ENCODE results near the gene LAIR2.

DNA sequence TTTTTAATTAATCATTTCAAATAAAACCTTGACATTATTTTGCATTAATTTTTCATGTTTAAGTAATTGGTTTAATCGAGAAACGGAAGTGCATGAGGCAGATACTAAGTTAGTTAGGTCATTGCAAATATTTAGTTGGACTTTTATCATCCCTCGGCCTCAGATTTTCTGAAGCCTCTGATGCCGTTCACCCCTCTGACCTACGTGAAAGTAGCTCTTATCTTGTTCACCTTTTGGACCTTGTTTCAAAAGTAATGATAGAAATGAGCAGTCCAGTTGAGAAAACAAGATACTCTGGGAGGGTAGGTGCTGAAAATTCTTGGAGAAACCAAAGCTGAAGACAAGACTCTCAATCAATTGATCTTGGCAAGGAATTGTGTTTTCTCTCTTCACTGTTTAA, 23.0 kb downstream of the LAIR2 start:
- TF ChIP-seq, protein P1, sequence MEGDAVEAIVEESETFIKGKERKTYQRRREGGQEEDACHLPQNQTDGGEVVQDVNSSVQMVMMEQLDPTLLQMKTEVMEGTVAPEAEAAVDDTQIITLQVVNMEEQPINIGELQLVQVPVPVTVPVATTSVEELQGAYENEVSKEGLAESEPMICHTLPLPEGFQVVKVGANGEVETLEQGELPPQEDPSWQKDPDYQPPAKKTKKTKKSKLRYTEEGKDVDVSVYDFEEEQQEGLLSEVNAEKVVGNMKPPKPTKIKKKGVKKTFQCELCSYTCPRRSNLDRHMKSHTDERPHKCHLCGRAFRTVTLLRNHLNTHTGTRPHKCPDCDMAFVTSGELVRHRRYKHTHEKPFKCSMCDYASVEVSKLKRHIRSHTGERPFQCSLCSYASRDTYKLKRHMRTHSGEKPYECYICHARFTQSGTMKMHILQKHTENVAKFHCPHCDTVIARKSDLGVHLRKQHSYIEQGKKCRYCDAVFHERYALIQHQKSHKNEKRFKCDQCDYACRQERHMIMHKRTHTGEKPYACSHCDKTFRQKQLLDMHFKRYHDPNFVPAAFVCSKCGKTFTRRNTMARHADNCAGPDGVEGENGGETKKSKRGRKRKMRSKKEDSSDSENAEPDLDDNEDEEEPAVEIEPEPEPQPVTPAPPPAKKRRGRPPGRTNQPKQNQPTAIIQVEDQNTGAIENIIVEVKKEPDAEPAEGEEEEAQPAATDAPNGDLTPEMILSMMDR (IDR thresholded peaks at IDR 0.05; ENCODE audit: insufficient read depth, low read length, poor library complexity, severe bottlenecking) = no peak
- TF ChIP-seq EZH2phosphoT487 (conservative IDR thresholded peaks at IDR 0.05; ENCODE audit: low read length) = no peak
